Measurements from ENCODE around the gene FAM136A.
A peak's percentile ranks its signal among the peaks of the same experiment; 100 is the strongest.
"Not testable (repeated sequence)": the region's sequence is repeated elsewhere in the genome, so short reads cannot be mapped to it uniquely, and the experiment has no call there.

Gene FAM136A
- 34.0 to 108 (median 39.6) reads per million in 3 experiments for total RNA-seq

DNA sequence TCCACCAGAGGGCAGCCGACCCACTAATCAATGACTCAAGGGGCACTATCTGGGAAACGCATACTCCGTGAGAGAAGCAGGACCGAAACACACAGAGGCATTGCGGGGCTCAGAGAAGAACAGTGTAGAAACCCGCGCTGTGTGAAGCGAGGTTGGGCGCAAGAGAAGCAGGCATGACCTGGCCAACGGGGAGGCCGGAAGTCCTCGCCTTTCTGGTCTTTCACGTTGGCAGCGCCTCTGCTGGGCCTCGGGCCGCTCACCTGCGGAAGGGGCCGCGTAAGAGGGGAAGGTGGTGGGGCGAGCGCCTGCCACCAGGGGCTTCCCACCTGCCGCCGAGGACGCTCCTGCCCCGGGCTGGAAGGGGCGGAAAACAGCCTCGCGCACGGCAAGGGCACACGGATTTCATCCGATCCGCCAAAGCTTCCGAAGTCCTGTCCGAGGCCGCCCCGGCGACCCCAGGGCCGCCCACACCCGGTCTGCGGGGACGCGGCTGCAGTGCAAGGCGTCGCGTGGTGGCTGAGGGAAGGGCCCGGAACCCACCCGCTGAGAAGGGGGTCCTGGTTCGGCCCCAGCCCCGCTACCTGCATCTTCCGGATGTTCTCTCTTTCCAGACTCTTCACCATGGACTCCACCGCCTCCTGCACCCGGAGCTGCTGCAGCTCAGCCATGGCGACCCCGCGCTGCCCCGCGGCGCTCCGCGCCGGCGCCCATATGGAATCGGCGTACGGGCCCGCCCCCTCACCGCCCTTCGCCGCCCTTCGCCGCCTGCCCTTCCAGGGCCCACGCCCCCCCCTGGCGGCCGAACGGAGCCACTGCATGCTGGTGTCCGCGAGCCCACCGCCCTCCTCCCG lies at the start of gene FAM136A:
TSS of gene FAM136A (minus strand) at position 724 of the 851 bp plus-strand sequence. CDS start at position 668, 56 bp downstream.
- peak; percentile 85 for DNase-seq

DNA sequence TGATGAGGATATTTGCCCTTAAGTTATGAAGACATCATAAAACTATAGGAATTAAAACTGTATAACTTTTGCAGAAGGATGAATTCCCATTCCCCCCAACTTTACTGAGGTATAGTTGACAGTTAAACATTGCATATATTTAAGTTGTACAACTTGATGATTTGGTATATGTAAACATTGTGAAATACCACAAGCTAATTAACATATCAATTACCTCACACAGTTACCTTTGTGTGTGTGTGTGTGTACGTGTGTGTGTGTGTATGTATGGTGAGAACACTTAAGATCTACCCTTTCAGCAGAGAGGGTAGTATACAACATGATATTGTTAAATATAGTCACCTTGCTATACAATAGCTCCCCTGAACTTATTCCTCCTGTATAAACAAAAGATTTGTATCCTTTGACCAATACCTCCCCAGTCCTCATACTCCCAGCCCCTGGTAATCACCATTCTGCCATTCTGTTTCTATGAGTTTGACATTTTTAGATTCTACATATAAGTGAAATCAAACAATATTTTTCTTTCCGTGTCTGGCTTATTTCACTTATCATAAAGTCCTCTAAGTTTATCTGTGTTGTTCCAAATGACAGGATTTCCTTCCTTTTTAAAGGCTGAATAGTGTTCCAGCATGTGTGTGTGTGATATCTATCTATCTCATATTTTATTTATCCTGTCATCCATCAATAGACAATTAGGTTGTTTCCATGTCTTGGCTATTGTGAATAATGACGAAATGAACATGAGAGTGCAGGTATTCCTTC lies 48.2 kb upstream of the FAM136A start:
- DNase-seq = no peak

DNA sequence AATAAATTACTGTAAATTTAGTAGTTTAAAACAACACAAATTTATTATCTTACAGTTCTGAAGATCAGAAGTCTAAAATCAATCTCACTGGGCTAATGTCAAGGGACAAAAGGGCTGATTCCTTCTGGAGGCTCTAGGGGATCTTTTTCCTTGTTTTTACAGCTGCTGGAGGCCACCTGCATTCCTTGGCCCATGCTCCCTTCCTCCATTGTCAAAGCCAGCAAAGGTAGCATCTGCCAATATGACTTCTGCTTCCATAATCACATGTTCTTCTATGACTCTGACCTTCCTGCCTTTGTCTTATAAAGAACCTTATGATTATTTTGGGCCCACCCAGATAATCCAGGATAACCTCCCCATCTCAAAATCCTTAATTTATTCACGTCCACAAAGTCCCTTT lies 46.0 kb upstream of the FAM136A start:
- DNase-seq = no peak

- no peak for DNase-seq
These were observed 42.3 kb upstream of the FAM136A start for GRCh38 chr2:70344195-70344594.

- no peak for DNase-seq
These were observed 39.6 kb upstream of the FAM136A start for GRCh38 chr2:70341477-70341765.

DNA sequence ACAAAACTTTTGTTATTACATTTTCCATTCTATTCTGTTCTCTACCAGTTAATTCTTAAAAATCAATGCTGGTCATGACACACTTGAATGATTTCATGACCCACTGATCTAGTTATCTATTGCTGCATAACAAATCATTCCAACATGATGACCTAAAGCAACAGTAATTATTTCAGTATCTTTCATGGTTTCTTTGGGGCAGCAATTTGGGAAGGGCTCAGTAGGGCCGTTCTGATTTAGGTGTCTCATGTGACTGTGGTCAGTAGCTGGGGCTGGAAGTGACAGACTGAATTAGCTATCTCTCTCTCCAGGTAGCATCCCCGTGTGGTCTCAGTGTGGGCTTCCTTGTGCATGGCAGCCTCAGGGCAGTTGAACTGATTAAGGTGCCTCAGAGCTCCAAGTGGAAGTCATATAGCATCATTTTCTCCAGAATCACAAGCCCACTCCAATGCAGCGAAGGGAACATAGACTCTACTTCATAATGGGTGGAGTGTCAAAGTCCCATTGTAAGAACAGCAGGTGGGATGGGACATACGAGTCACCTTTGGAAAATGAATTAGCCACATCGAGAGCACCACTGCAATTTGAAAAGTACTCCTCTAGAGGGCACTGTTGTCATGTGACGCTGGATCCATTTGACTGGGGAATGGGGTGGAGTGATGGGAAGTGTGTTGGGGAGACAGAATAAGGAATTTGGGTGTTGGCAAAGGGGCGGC lies 39.1 kb upstream of the FAM136A start:
- DNase-seq = peak; percentile 43

- DNase-seq = no peak
These were observed 38.2 kb upstream of the FAM136A start for GRCh38 chr2:70340075-70340474.

GRCh38 chr2:70336552-70336951 lies 34.7 kb upstream of the FAM136A start:
- no peak for DNase-seq

DNA sequence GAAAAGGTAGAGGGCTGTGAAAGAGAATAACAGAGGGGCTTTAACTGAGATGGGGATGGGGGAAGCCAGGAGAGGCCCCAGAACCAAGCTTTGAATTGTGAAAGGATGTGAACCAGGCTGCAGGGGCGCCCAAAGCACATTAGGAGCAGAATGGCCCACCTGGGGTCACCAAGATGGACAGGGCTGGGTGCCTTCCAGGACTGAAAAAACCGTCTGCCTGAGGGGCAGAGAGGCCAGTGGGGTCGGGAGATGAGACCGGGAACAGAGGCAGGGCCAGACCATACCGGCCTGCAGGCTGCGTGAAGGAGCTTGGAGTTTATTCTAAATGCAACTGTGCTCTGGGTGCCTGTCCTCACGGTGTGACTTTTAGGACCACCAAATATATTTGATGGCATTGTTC lies 29.1 kb upstream of the FAM136A start:
- no peak for DNase-seq

DNA sequence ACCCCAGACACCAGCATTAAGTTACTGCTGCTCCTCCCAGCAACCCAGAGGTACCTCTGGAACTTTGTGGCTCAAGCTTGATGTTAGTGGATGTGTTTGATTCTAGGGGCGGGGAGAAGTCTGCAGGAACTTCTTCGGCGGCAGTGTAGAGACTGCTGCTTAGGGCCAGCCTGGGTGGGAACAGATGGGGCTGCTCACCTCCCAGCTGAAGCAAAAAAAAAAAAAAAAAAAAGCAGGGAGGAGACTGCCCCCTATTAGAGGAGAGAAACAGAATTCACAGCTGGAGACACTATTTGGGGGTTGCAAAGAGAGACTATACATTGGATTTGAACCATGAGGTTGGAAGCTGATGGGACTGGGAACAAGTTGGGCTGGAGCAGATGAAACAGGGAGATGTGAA lies 28.6 kb upstream of the FAM136A start:
- no peak for DNase-seq

- DNase-seq = no peak
These were observed 27.2 kb upstream of the FAM136A start for GRCh38 chr2:70328921-70329561.

DNA sequence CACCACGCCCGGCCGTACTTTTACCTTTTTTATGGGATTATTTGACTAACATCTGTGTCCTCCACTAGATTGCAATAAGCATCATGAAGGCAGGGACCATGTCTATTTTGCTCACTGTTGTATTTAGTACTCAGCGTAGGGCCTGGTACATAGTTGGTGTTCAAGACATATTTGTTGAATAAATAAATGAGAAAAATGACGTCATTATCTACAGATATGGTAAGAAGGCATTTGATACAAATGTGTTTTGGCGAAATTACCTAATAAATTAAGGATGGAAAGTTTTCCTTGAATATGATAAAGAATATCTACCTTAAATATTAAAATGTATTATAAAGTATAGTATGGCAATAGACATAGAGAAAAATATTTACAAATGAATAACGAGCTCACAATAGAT lies 24.0 kb upstream of the FAM136A start:
- DNase-seq = no peak

DNA sequence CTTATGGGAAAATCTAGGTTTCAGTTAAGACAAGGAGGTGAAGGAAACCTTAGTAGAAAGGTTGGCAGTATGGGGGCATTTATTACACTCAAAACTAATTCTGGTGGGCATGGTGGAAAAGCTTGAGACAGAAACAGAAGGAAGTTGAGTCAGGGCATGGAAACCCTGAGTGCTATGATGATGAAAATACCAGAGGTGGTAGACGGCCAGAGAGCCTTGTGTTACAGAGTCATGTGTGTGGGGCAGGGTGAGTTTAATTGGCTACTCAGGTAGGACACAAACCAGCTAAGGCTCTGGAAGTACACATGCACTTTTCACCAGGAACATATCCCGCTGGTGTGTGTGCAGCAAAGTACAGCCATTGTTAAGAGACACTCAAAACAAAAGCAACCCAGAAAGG lies 20.7 kb upstream of the FAM136A start:
- no peak for DNase-seq

- DNase-seq = no peak
These were observed 19.5 kb upstream of the FAM136A start for GRCh38 chr2:70321370-70321769.

- no peak for DNase-seq
These were observed 12.8 kb upstream of the FAM136A start for GRCh38 chr2:70314640-70315039.

- DNase-seq = no peak
These were observed 10.7 kb upstream of the FAM136A start for GRCh38 chr2:70312560-70312959.

DNA sequence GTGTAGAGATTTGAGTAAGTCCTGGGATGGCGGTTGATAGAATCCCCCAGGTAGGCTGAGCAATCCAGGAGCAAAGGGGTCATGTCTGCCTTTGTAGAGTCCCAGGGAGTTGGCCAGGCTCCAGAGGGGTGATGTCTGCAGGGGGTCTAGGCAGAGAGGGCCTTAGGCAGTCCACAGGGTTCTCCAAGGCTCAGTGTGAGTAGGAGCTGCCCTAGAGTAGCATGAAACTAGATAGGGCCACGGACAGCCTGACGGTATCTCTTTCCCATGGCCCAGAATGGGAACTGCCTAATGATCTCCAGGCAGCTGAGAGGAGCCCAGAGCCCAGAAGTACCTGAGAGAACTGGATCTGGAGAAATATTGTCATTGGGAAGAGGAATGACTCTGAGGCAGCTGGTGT lies 9.0 kb upstream of the FAM136A start:
- no peak for DNase-seq

GRCh38 chr2:70305531-70305930 lies 3.7 kb upstream of the FAM136A start:
- no peak for DNase-seq

DNA sequence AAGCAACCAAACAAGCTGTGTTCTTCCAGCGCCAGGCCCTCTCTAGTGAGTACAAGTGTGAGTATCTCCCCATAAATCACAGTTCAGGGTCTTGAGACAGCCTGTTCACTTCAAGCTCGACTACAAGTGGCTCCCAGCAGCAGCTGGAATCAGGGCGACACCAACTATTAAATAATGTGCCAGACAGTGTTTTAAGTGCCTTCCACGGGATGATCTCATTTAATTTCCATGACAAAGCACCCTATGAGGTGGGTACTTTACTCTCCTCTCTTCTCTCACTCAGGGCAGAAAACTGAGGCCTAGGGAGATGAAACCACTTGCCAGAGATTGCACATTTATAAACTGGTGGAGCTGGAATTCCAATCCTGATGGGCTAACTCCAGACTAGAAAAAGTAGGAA lies 2.6 kb upstream of the FAM136A start:
- DNase-seq = no peak

GRCh38 chr2:70303186-70303585 lies 1.3 kb upstream of the FAM136A start:
- no peak for DNase-seq

DNA sequence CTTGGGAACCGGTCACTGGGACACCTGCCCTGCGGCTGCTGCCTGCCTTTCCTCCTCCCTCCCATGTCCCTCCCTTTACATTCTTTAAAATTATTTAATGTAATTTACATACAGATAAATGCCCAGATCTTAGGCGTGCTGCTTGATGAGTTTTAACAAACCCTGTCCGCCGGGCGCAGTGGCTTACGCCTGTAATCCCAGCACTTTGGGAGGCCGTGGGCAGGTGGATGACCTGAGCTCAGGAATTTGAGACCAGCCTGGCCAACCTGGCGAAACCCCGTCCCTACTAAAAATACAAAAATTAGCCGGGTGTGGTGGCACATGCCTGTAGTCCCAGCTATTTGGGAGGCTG lies 304 bp upstream of the FAM136A start:
- not testable (repeated sequence) for DNase-seq

GRCh38 chr2:70300771-70301343 lies 1.0 kb downstream of the FAM136A start:
- no peak for DNase-seq

- not testable (repeated sequence) for DNase-seq
These were observed 4.0 kb downstream of the FAM136A start for GRCh38 chr2:70297828-70298227.
